Activated CD4-positive, alpha-beta T cell treated with anti-CD3 and anti-CD28 coated beads, Interleukin-2, amount 50 U/mL, for 24 hours (primary cell): ENCODE results near the gene AK8.
A peak's percentile ranks its signal among the peaks of the same experiment; 100 is the strongest.

ENCODE experiments used
- DNase-seq, 2 donors: peaks; one replicate each; pipeline ENCODE4 v3.0.0-alpha.2; 2020; ENCODE audit warnings: low read depth in 1 of 2, low spot score in 1 of 2

The AK8 gene

GRCh38 chr9:132800038-132800648 is 77.9 kb downstream of the AK8 start:
- DNase-seq, result peak; percentile 32 to 46

- DNase-seq, result no peak
Measured at GRCh38 chr9:132798817-132799790, 79.0 kb downstream of the AK8 start.

- DNase-seq, result no peak
Measured at GRCh38 chr9:132797861-132798659, 80.0 kb downstream of the AK8 start.

- DNase-seq, result no peak
Measured at GRCh38 chr9:132795511-132796303, 82.4 kb downstream of the AK8 start.

- DNase-seq, result no peak
Measured at GRCh38 chr9:132794730-132795380, 83.2 kb downstream of the AK8 start.

GRCh38 chr9:132793606-132794580 is 84.2 kb downstream of the AK8 start:
- no peak for DNase-seq

GRCh38 chr9:132792547-132792946 is 85.5 kb downstream of the AK8 start:
- no peak for DNase-seq

- DNase-seq, result no peak
Measured at GRCh38 chr9:132791699-132792240, 86.3 kb downstream of the AK8 start.

GRCh38 chr9:132789719-132790118 is 88.4 kb downstream of the AK8 start:
- DNase-seq, result no peak

- DNase-seq, result no peak
Measured at GRCh38 chr9:132788378-132788777, 89.7 kb downstream of the AK8 start.

- no peak for DNase-seq
Measured at GRCh38 chr9:132787748-132788159, 90.3 kb downstream of the AK8 start.

GRCh38 chr9:132784286-132784830 is 93.7 kb downstream of the AK8 start:
- no peak for DNase-seq

- DNase-seq, result no peak
Measured at GRCh38 chr9:132783006-132783405, 95.1 kb downstream of the AK8 start.

GRCh38 chr9:132782037-132782436 is 96.0 kb downstream of the AK8 start:
- no peak for DNase-seq

- no peak for DNase-seq
Measured at GRCh38 chr9:132780230-132781007, 97.7 kb downstream of the AK8 start.

- DNase-seq, result no peak
Measured at GRCh38 chr9:132776891-132777290, 101.2 kb downstream of the AK8 start.

- no peak for DNase-seq
Measured at GRCh38 chr9:132776268-132776667, 101.8 kb downstream of the AK8 start.

- no peak for DNase-seq
Measured at GRCh38 chr9:132775720-132776119, 102.4 kb downstream of the AK8 start.
